GM19240 (cell line): Measurements from ENCODE around the gene PTH1R.

ENCODE experiments used
- DNase-seq: peaks from one replicate; pipeline ENCODE4 v3.0.0; 2011; ENCODE audit warnings: low spot score; ENCODE audit not compliant: insufficient read length

The PTH1R gene

GRCh38 chr3:46863261-46863782, 14.2 kb upstream of the PTH1R start, which contains the start of gene MYL3:
MYL3 (minus strand) TSS chr3:46863444; CDS start chr3:46863390, 54 bp downstream.
- DNase-seq = no peak

- no peak for DNase-seq
Measured at GRCh38 chr3:46864061-46864881, 13.2 kb upstream of the PTH1R start.

- no peak for DNase-seq
Measured at GRCh38 chr3:46865031-46865507, 12.5 kb upstream of the PTH1R start.

GRCh38 chr3:46865546-46865945, 12.0 kb upstream of the PTH1R start:
- DNase-seq = no peak

GRCh38 chr3:46866032-46866595, 11.4 kb upstream of the PTH1R start:
- DNase-seq = no peak

- DNase-seq = peak; percentile 54
Measured at GRCh38 chr3:46866720-46867549, 10.6 kb upstream of the PTH1R start.

- no peak for DNase-seq
Measured at GRCh38 chr3:46867550-46867898, 10.0 kb upstream of the PTH1R start.

- no peak for DNase-seq
Measured at GRCh38 chr3:46868287-46868686, 9.2 kb upstream of the PTH1R start.

GRCh38 chr3:46868948-46869347, 8.6 kb upstream of the PTH1R start:
- no peak for DNase-seq

- no peak for DNase-seq
Measured at GRCh38 chr3:46869440-46869839, 8.1 kb upstream of the PTH1R start.

- DNase-seq = no peak
Measured at GRCh38 chr3:46870651-46871050, 6.9 kb upstream of the PTH1R start.

GRCh38 chr3:46871222-46871621, 6.3 kb upstream of the PTH1R start:
- DNase-seq = no peak

- DNase-seq = no peak
Measured at GRCh38 chr3:46873521-46873920, 4.0 kb upstream of the PTH1R start.

GRCh38 chr3:46874430-46874829, 3.1 kb upstream of the PTH1R start:
- DNase-seq = no peak

- DNase-seq = no peak
Measured at GRCh38 chr3:46875560-46875959, 2.0 kb upstream of the PTH1R start.

- DNase-seq = no peak
Measured at GRCh38 chr3:46876313-46877300, 914 bp upstream of the PTH1R start.

- no peak for DNase-seq
Measured at GRCh38 chr3:46878781-46879436, 1.4 kb downstream of the PTH1R start.

- DNase-seq = no peak
Measured at GRCh38 chr3:46880884-46881595, 3.5 kb downstream of the PTH1R start.

- no peak for DNase-seq
Measured at GRCh38 chr3:46881596-46882376, 4.3 kb downstream of the PTH1R start.
